GM10266 (cell line): Measurements from ENCODE around the gene ERBB4.

ENCODE experiments used
- DNase-seq: peaks from one replicate; pipeline ENCODE4 v3.0.0; 2012; ENCODE audit errors: extremely low spot score
- CTCF ChIP-seq: IDR thresholded peaks from 2 replicates; pipeline ENCODE4 v1.5.1; 2012; ENCODE audit warnings: mild to moderate bottlenecking, low read depth; ENCODE audit not compliant: control insufficient read depth, insufficient read depth; ENCODE audit errors: missing control alignments

ERBB4 gene

GRCh38 chr2:211361383-211361782 is 1177.2 kb downstream of the ERBB4 start:
- TF ChIP-seq CTCF: no peak
- DNase-seq: no peak

DNA sequence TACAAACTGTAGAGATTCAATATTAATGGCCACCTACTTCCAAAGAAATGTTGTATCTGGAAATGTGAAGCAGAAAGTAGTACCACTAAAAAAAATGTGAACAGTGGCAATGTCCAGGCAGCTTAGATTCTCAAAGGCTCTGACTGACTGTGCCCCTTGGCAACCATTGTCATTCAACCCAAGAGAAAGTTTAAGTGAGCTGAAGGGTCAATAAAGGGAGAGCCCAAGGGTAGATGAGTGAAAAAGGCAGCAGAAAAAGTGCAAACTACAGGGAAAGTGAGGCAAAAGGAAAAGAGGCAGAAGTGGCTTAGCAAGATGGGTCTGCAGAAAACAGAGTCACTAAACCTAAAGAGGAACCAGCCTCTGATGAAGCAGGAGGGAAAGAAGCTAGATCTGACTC is 1179.3 kb downstream of the ERBB4 start:
- DNase-seq: no peak
- TF ChIP-seq CTCF: no peak

GRCh38 chr2:211358504-211358903 is 1180.1 kb downstream of the ERBB4 start:
- no peak for DNase-seq
- TF ChIP-seq CTCF: no peak

GRCh38 chr2:211354481-211354880 is 1184.1 kb downstream of the ERBB4 start:
- TF ChIP-seq CTCF: no peak
- DNase-seq: no peak

- TF ChIP-seq CTCF: no peak
- no peak for DNase-seq
These were observed 1186.6 kb downstream of the ERBB4 start for GRCh38 chr2:211351987-211352386.

GRCh38 chr2:211349031-211349430 is 1189.6 kb downstream of the ERBB4 start:
- DNase-seq: no peak
- no peak for TF ChIP-seq CTCF

GRCh38 chr2:211347328-211347727 is 1191.3 kb downstream of the ERBB4 start:
- DNase-seq: no peak

More at GRCh38 chr2:211347328-211347727, 1191.3 kb downstream of the ERBB4 start:
- TF ChIP-seq CTCF: peak; percentile 3
